HepG2 (cell line): Measurements from ENCODE around the gene ARAP1. TPM values are rescaled to one million over a fixed set of nuclear protein-coding genes. Genes with fewer than 3 reads are reported as not detected.

Source experiments
- CBX1 ChIP-seq: IDR thresholded peaks from one replicate; pipeline ENCODE4 v1.6.1; 2016; ENCODE audit warnings: antibody characterized with exemption, low read depth
- FOXP1 ChIP-seq, 2 experiments: fragments of 450-650 bp in 1 of 2; IDR thresholded peaks; 2 replicates each; pipeline ENCODE4 v1.6.1; 2017 to 2018; ENCODE audit warnings: antibody characterized with exemption in 1 of 2
- GPN1 ChIP-seq: sonication (generic); formaldehyde crosslinking; IDR thresholded peaks from 2 replicates; pipeline ENCODE4 v1.5.1; 2020; ENCODE audit warnings: missing genetic modification reagents, borderline replicate concordance
- KAT2B ChIP-seq: fragments of 150-350 bp; IDR thresholded peaks from 2 replicates; pipeline ENCODE4 v1.6.1; 2014; ENCODE audit warnings: low read depth, low read length, borderline replicate concordance
- MAF1 ChIP-seq: sonication (generic); formaldehyde crosslinking; IDR thresholded peaks from 2 replicates; pipeline ENCODE4 v1.5.0; 2020; ENCODE audit warnings: missing genetic modification reagents, borderline replicate concordance
- NR2F2 ChIP-seq: IDR thresholded peaks from 2 replicates; pipeline ENCODE4 v1.6.1; 2012; ENCODE audit warnings: low read depth, inconsistent platforms, borderline replicate concordance
- POLR2AphosphoS5 ChIP-seq: IDR thresholded peaks from 2 replicates; pipeline ENCODE4 v1.6.1; 2012; ENCODE audit warnings: low read depth, low read length
- RARG ChIP-seq: sonication (generic); formaldehyde crosslinking; IDR thresholded peaks from 2 replicates; pipeline ENCODE4 v1.4.0; 2020; ENCODE audit warnings: low read depth, mild to moderate bottlenecking, missing genetic modification reagents
- RXRB ChIP-seq: IDR thresholded peaks from 2 replicates; pipeline ENCODE4 v1.6.1; 2016; ENCODE audit warnings: borderline replicate concordance, missing genetic modification reagents, missing compliant biosample characterization
- SMAD9 ChIP-seq: sonication (generic); formaldehyde crosslinking; IDR thresholded peaks from 2 replicates; pipeline ENCODE4 v1.5.1; 2020; ENCODE audit warnings: mild to moderate bottlenecking, missing genetic modification reagents
- SOX6 ChIP-seq, 2 experiments: fragments of 450-650 bp in 1 of 2; sonication (generic) in 1 of 2; formaldehyde crosslinking in 1 of 2; IDR thresholded peaks; 2 replicates each; pipeline versions ENCODE4 v1.4.0 to v1.6.1; 2017 to 2020; ENCODE audit warnings: antibody characterized with exemption in 1 of 2, mild to moderate bottlenecking in 1 of 2, missing genetic modification reagents in 1 of 2
- SRSF9 ChIP-seq: fragments of 200-400 bp; formaldehyde crosslinking; IDR thresholded peaks from 2 replicates; pipeline ENCODE4 v1.6.1; 2018; ENCODE audit warnings: borderline replicate concordance, mild to moderate bottlenecking, low read depth, low read length; ENCODE audit not compliant: insufficient read depth, poor library complexity, severe bottlenecking
- ZNF652 ChIP-seq: IDR thresholded peaks from 2 replicates; pipeline ENCODE4 v1.6.1; 2016; ENCODE audit warnings: low read depth, borderline replicate concordance
- ZSCAN9 ChIP-seq: IDR thresholded peaks from 2 replicates; pipeline ENCODE4 v1.6.1; 2016; ENCODE audit warnings: borderline replicate concordance
- polyA plus RNA-seq, 8 experiments: library from polyadenylated mRNA; depleted of rRNA in 3 of 8; stranded (reverse) in 7 of 8; unstranded in 1 of 8; fragments of >200 nt; fragmentation: Illumina TruSeq in 4 of 8; extraction: Trizol in 4 of 8; gene quantifications; 2 replicates each; pipeline versions ENCODE4 v1.2.1 to v1.2.3, GENCODE V29; 2011 to 2016; ENCODE audit warnings: low read depth in 4 of 8, missing spikeins in 1 of 8, mixed read lengths in 1 of 8; ENCODE audit not compliant: insufficient read depth in 1 of 8
- total RNA-seq, 5 experiments: library from RNA; depleted of rRNA; stranded (reverse); fragments of >200 nt; fragmentation: Illumina TruSeq; extraction: Trizol; gene quantifications; 2 replicates each; pipeline ENCODE4 v1.2.3, GENCODE V29; 2016; ENCODE audit warnings: low read depth in 1 of 5
- TF ChIP-seq, protein P1 (sequence below): sonication (generic); formaldehyde crosslinking; IDR thresholded peaks from one replicate; pipeline ENCODE4 v1.5.1; 2020; ENCODE audit warnings: mild to moderate bottlenecking, missing genetic modification reagents; ENCODE audit errors: not compliant biosample characterization
- TF ChIP-seq, protein P2 (sequence below): sonication (generic); formaldehyde crosslinking; IDR thresholded peaks from 2 replicates; pipeline ENCODE4 v1.4.0; 2020; ENCODE audit warnings: missing genetic modification reagents
- TF ChIP-seq, protein P3 (sequence below): sonication (generic); formaldehyde crosslinking; IDR thresholded peaks from 2 replicates; pipeline ENCODE4 v1.4.0; 2020; ENCODE audit warnings: mild to moderate bottlenecking, missing genetic modification reagents

ARAP1 gene
- total and polyA plus RNA-seq, 2 of the 13 experiments (the other 11 are each of a cell fraction or from before 2014, with no cell fraction given), result 43.2 to 55.5 TPM

DNA sequence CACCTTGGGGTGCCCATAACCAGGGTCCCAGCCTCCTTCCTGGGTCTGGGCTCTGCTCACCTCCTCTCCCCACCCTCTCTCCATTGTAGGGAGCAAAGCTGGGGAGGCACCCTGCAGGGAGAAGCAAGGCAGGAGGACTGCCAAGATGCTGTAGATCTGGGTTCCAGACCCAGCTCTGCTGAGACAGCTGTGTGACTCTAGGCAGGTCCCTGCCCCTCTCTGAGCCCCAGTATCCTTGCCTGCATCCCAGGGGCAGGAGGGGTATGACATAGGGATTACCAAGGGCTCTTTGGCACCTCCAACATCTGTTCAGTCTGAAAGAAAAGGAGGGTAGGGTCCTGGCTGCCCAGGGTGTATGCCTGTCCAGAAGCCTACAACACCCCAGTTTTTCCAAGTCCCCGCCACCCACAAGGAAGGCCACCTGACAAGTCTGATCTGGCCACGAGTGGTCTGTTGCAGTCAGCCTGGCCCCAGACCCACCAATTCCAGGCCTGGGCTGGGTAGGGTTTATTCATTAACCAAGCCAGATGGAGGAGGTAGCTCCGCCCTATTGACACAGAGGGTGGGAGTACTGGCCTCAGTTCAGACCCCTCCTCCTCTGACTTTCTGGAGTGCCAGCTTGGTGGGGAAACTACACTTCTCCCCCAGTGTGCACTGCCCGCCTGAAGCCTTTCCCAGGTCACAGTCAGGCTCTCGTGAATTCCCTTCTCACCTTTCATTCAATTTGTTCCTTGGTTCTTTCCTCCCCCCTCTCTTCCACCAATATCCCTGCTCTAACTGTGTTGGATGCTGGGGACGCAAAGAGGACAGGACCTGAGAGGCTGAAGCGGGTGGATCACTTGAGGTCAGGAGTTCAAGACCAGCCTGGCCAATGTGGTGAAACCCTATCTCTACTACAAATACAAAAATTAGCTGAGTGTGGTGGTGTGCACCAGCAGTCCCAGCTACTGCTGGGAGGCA, 26.6 kb upstream of the ARAP1 start (continued):
- TF ChIP-seq, protein P1, sequence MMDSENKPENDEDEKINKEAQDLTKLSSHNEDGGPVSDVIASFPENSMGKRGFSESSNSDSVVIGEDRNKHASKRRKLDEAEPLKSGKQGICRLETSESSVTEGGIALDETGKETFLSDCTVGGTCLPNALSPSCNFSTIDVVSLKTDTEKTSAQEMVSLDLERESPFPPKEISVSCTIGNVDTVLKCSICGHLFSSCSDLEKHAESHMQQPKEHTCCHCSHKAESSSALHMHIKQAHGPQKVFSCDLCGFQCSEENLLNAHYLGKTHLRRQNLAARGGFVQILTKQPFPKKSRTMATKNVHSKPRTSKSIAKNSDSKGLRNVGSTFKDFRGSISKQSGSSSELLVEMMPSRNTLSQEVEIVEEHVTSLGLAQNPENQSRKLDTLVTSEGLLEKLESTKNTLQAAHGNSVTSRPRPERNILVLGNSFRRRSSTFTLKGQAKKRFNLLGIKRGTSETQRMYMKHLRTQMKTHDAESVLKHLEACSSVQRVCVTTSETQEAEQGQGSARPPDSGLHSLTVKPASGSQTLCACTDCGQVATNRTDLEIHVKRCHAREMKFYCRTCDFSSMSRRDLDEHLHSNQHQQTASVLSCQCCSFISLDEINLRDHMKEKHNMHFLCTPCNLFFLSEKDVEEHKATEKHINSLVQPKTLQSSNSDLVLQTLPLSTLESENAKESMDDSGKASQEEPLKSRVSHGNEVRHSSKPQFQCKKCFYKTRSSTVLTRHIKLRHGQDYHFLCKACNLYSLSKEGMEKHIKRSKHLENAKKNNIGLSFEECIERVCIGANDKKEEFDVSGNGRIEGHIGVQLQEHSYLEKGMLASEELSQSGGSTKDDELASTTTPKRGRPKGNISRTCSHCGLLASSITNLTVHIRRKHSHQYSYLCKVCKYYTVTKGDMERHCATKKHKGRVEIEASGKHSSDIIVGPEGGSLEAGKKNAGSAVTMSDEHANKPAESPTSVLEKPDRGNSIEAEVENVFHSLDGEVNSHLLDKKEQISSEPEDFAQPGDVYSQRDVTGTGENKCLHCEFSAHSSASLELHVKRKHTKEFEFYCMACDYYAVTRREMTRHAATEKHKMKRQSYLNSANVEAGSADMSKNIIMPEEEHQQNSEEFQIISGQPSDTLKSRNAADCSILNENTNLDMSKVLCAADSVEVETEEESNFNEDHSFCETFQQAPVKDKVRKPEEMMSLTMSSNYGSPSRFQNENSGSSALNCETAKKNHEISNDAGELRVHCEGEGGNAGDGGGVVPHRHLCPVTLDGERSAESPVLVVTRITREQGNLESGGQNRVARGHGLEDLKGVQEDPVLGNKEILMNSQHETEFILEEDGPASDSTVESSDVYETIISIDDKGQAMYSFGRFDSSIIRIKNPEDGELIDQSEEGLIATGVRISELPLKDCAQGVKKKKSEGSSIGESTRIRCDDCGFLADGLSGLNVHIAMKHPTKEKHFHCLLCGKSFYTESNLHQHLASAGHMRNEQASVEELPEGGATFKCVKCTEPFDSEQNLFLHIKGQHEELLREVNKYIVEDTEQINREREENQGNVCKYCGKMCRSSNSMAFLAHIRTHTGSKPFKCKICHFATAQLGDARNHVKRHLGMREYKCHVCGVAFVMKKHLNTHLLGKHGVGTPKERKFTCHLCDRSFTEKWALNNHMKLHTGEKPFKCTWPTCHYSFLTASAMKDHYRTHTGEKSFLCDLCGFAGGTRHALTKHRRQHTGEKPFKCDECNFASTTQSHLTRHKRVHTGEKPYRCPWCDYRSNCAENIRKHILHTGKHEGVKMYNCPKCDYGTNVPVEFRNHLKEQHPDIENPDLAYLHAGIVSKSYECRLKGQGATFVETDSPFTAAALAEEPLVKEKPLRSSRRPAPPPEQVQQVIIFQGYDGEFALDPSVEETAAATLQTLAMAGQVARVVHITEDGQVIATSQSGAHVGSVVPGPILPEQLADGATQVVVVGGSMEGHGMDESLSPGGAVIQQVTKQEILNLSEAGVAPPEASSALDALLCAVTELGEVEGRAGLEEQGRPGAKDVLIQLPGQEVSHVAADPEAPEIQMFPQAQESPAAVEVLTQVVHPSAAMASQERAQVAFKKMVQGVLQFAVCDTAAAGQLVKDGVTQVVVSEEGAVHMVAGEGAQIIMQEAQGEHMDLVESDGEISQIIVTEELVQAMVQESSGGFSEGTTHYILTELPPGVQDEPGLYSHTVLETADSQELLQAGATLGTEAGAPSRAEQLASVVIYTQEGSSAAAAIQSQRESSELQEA (CRISPR knock-in tag), result no peak
- TF ChIP-seq KAT2B, result no peak
- no peak for TF ChIP-seq RARG (CRISPR knock-in tag)
- peak; percentile 65 for TF ChIP-seq POLR2AphosphoS5
- peak; percentile 57; the same call in 1 of the 2 replicates for TF ChIP-seq ZSCAN9
- TF ChIP-seq, protein P2, sequence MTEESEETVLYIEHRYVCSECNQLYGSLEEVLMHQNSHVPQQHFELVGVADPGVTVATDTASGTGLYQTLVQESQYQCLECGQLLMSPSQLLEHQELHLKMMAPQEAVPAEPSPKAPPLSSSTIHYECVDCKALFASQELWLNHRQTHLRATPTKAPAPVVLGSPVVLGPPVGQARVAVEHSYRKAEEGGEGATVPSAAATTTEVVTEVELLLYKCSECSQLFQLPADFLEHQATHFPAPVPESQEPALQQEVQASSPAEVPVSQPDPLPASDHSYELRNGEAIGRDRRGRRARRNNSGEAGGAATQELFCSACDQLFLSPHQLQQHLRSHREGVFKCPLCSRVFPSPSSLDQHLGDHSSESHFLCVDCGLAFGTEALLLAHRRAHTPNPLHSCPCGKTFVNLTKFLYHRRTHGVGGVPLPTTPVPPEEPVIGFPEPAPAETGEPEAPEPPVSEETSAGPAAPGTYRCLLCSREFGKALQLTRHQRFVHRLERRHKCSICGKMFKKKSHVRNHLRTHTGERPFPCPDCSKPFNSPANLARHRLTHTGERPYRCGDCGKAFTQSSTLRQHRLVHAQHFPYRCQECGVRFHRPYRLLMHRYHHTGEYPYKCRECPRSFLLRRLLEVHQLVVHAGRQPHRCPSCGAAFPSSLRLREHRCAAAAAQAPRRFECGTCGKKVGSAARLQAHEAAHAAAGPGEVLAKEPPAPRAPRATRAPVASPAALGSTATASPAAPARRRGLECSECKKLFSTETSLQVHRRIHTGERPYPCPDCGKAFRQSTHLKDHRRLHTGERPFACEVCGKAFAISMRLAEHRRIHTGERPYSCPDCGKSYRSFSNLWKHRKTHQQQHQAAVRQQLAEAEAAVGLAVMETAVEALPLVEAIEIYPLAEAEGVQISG (CRISPR knock-in tag), result peak; percentile 25
- TF ChIP-seq GPN1 (CRISPR knock-in tag), result no peak
- no peak for TF ChIP-seq SMAD9
- no peak; the same call in 1 of the 2 replicates for TF ChIP-seq ZNF652 (CRISPR knock-in tag)
- TF ChIP-seq NR2F2, result no peak
- no peak for TF ChIP-seq FOXP1 (IDR thresholded peaks at IDR 0.05)
- 0 out of 2 replicates have a peak, but pooled peaks have one; percentile 33 for TF ChIP-seq FOXP1 (CRISPR knock-in tag; IDR thresholded peaks at IDR 0.05)
- no peak for TF ChIP-seq SOX6 (IDR thresholded peaks at IDR 0.05)
- peak; percentile 71 for TF ChIP-seq SOX6 (CRISPR knock-in tag; IDR thresholded peaks at IDR 0.05)
- TF ChIP-seq, protein P3, sequence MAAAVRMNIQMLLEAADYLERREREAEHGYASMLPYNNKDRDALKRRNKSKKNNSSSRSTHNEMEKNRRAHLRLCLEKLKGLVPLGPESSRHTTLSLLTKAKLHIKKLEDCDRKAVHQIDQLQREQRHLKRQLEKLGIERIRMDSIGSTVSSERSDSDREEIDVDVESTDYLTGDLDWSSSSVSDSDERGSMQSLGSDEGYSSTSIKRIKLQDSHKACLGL (CRISPR knock-in tag), result no peak; the same call in 1 of the 2 replicates
- peak; percentile 55; the same call in 1 of the 2 replicates for TF ChIP-seq RXRB
- no peak for TF ChIP-seq MAF1
- no peak for TF ChIP-seq SRSF9
- no peak for TF ChIP-seq CBX1
